Fibroblast of lung (primary cell): ENCODE data around the gene GPR143.

Source experiments
- EZH2 ChIP-seq: IDR thresholded peaks from 2 replicates; pipeline ENCODE4 v1.5.1; 2012; ENCODE audit warnings: low read length, control low read depth, mild to moderate bottlenecking; ENCODE audit errors: missing control alignments
- TF ChIP-seq, protein P1 (sequence below), 2 donors: IDR thresholded peaks in 1 of 2; conservative IDR thresholded peaks in 1 of 2; 1 replicate in 1 of 2; 2 replicates in 1 of 2; pipeline ENCODE4 v1.5.1; 2011 to 2012; ENCODE audit warnings: low read length in 2 of 2, control low read depth in 1 of 2, inconsistent platforms in 1 of 2, low read depth in 1 of 2, mild to moderate bottlenecking in 1 of 2

DNA sequence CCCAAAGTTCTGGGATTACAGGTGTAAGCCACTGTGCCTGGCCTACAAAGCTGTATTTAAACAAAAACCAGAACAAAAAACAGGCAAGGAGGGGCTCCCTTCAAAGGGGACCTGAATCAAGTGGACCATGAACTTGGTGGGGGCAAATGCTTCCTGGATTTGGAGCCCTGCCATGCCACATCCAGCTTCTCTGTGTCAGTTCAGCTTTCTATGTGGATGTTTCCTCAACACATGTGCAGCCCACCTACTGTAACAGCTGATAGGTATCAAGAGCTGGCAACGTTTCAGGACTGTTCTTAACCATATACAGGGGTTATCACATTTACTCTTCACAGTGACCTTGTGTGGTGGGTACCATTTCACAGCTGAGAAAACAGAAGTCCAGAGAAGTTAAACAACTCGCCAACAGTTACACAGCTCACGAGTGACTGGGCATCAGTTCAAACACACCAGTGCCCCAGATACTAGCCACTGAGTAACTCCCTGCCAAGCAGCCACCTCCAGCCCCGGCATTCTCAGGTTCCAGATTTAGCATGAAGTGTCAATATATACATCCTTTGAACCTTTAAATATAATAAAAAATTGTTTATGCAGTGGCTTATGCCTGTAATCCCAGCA lies 7.5 kb downstream of the GPR143 start:
- TF ChIP-seq, protein P1, sequence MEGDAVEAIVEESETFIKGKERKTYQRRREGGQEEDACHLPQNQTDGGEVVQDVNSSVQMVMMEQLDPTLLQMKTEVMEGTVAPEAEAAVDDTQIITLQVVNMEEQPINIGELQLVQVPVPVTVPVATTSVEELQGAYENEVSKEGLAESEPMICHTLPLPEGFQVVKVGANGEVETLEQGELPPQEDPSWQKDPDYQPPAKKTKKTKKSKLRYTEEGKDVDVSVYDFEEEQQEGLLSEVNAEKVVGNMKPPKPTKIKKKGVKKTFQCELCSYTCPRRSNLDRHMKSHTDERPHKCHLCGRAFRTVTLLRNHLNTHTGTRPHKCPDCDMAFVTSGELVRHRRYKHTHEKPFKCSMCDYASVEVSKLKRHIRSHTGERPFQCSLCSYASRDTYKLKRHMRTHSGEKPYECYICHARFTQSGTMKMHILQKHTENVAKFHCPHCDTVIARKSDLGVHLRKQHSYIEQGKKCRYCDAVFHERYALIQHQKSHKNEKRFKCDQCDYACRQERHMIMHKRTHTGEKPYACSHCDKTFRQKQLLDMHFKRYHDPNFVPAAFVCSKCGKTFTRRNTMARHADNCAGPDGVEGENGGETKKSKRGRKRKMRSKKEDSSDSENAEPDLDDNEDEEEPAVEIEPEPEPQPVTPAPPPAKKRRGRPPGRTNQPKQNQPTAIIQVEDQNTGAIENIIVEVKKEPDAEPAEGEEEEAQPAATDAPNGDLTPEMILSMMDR (conservative IDR thresholded peaks at IDR 0.05 in 1 of 2, IDR thresholded peaks at IDR 0.05 in 1 of 2; ENCODE audit: low read depth in 1 of 2, low read length in 2 of 2) = no peak
- no peak for TF ChIP-seq EZH2
